ENCODE results near the gene LTB.
"Not testable (repeated sequence)": the region's sequence is repeated elsewhere in the genome, so short reads cannot be mapped to it uniquely, and the experiment has no call there.

Gene LTB

GRCh38 chr6:31590691-31591090 lies 8.5 kb upstream of the LTB start:
- not testable (repeated sequence) for H3K9me3 ChIP-seq (ENCODE audit: control insufficient read depth, low read length); H3K36me3 ChIP-seq (ENCODE audit: control insufficient read depth, insufficient read depth, low read length); H3K4me1 ChIP-seq (ENCODE audit: control insufficient read depth, insufficient read depth, low read length); H3K27me3 ChIP-seq (ENCODE audit: control insufficient read depth, insufficient read depth, low read length); H3K9ac ChIP-seq (ENCODE audit: low read length); H3K4me3 ChIP-seq (ENCODE audit: low read length)

- H3K36me3 ChIP-seq (ENCODE audit: control insufficient read depth, insufficient read depth, low read length) = no peaks in the 10 kb centered on the region
Measured at GRCh38 chr6:31588871-31589650, 6.8 kb upstream of the LTB start.

GRCh38 chr6:31587791-31588777 lies 5.9 kb upstream of the LTB start:
- Histone ChIP-seq H3K9me3 (ENCODE audit: control insufficient read depth, low read length) (no peaks in the 10 kb centered on the region), H3K4me3 (ENCODE audit: low read length) (no peak overlapping the region)

More at GRCh38 chr6:31588871-31589650, 6.8 kb upstream of the LTB start:
- Histone ChIP-seq H3K4me3 (ENCODE audit: low read length) (no peak overlapping the region), H3K4me1 (ENCODE audit: control insufficient read depth, insufficient read depth, low read length) (no peaks in the 10 kb centered on the region), H3K9ac (ENCODE audit: low read length) (no peak overlapping the region), H3K9me3 (ENCODE audit: control insufficient read depth, low read length) (no peaks in the 10 kb centered on the region), H3K27me3 (ENCODE audit: control insufficient read depth, insufficient read depth, low read length) (peaks cover 5% of the 10 kb centered on the region)

GRCh38 chr6:31586599-31587281 lies 4.5 kb upstream of the LTB start:
- no peak overlapping the region for H3K9ac ChIP-seq (ENCODE audit: low read length)
- no peaks in the 10 kb centered on the region for H3K4me1 ChIP-seq (ENCODE audit: control insufficient read depth, insufficient read depth, low read length)
- H3K9me3 ChIP-seq (ENCODE audit: control insufficient read depth, low read length) = no peaks in the 10 kb centered on the region
- no peaks in the 10 kb centered on the region for H3K36me3 ChIP-seq (ENCODE audit: control insufficient read depth, insufficient read depth, low read length)
- H3K27me3 ChIP-seq (ENCODE audit: control insufficient read depth, insufficient read depth, low read length) = peaks cover 16% of the 10 kb centered on the region
- H3K4me3 ChIP-seq (ENCODE audit: low read length) = no peak overlapping the region

More at GRCh38 chr6:31587791-31588777, 5.9 kb upstream of the LTB start:
- no peaks in the 10 kb centered on the region for H3K4me1 ChIP-seq (ENCODE audit: control insufficient read depth, insufficient read depth, low read length)
- no peak overlapping the region for H3K9ac ChIP-seq (ENCODE audit: low read length)
- peaks cover 5% of the 10 kb centered on the region for H3K27me3 ChIP-seq (ENCODE audit: control insufficient read depth, insufficient read depth, low read length)
- H3K36me3 ChIP-seq (ENCODE audit: control insufficient read depth, insufficient read depth, low read length) = no peaks in the 10 kb centered on the region

- H3K27me3 ChIP-seq (ENCODE audit: control insufficient read depth, insufficient read depth, low read length) = peaks cover 24% of the 10 kb centered on the region
- H3K9ac ChIP-seq (ENCODE audit: low read length) = no peak within 1 kb of the TSS
- H3K4me3 ChIP-seq (ENCODE audit: low read length) = no peak within 1 kb of the TSS
- H3K36me3 ChIP-seq (ENCODE audit: control insufficient read depth, insufficient read depth, low read length) = no peaks in the 10 kb centered on the region
- H3K9me3 ChIP-seq (ENCODE audit: control insufficient read depth, low read length) = no peaks in the 10 kb centered on the region
- H3K4me1 ChIP-seq (ENCODE audit: control insufficient read depth, insufficient read depth, low read length) = peaks cover 5% of the 10 kb centered on the region
Measured at GRCh38 chr6:31586008-31586407, 3.8 kb upstream of the LTB start, which contains the start of gene LST1. Gene LST1, plus strand, starts transcription at chr6:31586277. Its CDS starts 1,023 bp downstream, at chr6:31587300.

- no peak overlapping the region for H3K4me3 ChIP-seq (ENCODE audit: low read length)
- no peaks in the 10 kb centered on the region for H3K9me3 ChIP-seq (ENCODE audit: control insufficient read depth, low read length)
- H3K36me3 ChIP-seq (ENCODE audit: control insufficient read depth, insufficient read depth, low read length) = no peaks in the 10 kb centered on the region
- H3K27me3 ChIP-seq (ENCODE audit: control insufficient read depth, insufficient read depth, low read length) = peaks cover 26% of the 10 kb centered on the region
- H3K9ac ChIP-seq (ENCODE audit: low read length) = no peak overlapping the region
- H3K4me1 ChIP-seq (ENCODE audit: control insufficient read depth, insufficient read depth, low read length) = peaks cover 9% of the 10 kb centered on the region
Measured at GRCh38 chr6:31585491-31585890, 3.3 kb upstream of the LTB start.

- Histone ChIP-seq H3K27me3 (ENCODE audit: control insufficient read depth, insufficient read depth, low read length) (peaks cover 30% of the 10 kb centered on the region), H3K4me3 (ENCODE audit: low read length) (peak overlapping the region; percentile 82), H3K4me1 (ENCODE audit: control insufficient read depth, insufficient read depth, low read length) (peaks cover 11% of the 10 kb centered on the region), H3K36me3 (ENCODE audit: control insufficient read depth, insufficient read depth, low read length) (no peaks in the 10 kb centered on the region), H3K9me3 (ENCODE audit: control insufficient read depth, low read length) (no peaks in the 10 kb centered on the region), H3K9ac (ENCODE audit: low read length) (peak overlapping the region; percentile 87)
Measured at GRCh38 chr6:31581434-31582229, 592 bp downstream of the LTB start.

GRCh38 chr6:31580807-31581433 lies 1.3 kb downstream of the LTB start:
- Histone ChIP-seq H3K36me3 (ENCODE audit: control insufficient read depth, insufficient read depth, low read length) (no peaks in the 10 kb centered on the region), H3K9ac (ENCODE audit: low read length) (peak overlapping the region; percentile 87), H3K4me1 (ENCODE audit: control insufficient read depth, insufficient read depth, low read length) (peaks cover 11% of the 10 kb centered on the region), H3K4me3 (ENCODE audit: low read length) (peak overlapping the region; percentile 82), H3K9me3 (ENCODE audit: control insufficient read depth, low read length) (no peaks in the 10 kb centered on the region), H3K27me3 (ENCODE audit: control insufficient read depth, insufficient read depth, low read length) (peaks cover 27% of the 10 kb centered on the region)

GRCh38 chr6:31580438-31580740 lies 1.8 kb downstream of the LTB start:
- H3K4me3 ChIP-seq (ENCODE audit: low read length) = no peak overlapping the region
- peaks cover 28% of the 10 kb centered on the region for H3K27me3 ChIP-seq (ENCODE audit: control insufficient read depth, insufficient read depth, low read length)
- H3K9ac ChIP-seq (ENCODE audit: low read length) = peak overlapping the region; percentile 87
- H3K9me3 ChIP-seq (ENCODE audit: control insufficient read depth, low read length) = no peaks in the 10 kb centered on the region
- H3K4me1 ChIP-seq (ENCODE audit: control insufficient read depth, insufficient read depth, low read length) = peaks cover 11% of the 10 kb centered on the region
- no peaks in the 10 kb centered on the region for H3K36me3 ChIP-seq (ENCODE audit: control insufficient read depth, insufficient read depth, low read length)

GRCh38 chr6:31579546-31580437 lies 2.4 kb downstream of the LTB start:
- H3K4me3 ChIP-seq (ENCODE audit: low read length) = no peak overlapping the region
- H3K27me3 ChIP-seq (ENCODE audit: control insufficient read depth, insufficient read depth, low read length) = peaks cover 33% of the 10 kb centered on the region
- no peaks in the 10 kb centered on the region for H3K36me3 ChIP-seq (ENCODE audit: control insufficient read depth, insufficient read depth, low read length)
- no peaks in the 10 kb centered on the region for H3K9me3 ChIP-seq (ENCODE audit: control insufficient read depth, low read length)
- H3K4me1 ChIP-seq (ENCODE audit: control insufficient read depth, insufficient read depth, low read length) = peaks cover 11% of the 10 kb centered on the region
- H3K9ac ChIP-seq (ENCODE audit: low read length) = no peak overlapping the region
